IgD-negative memory B cell (primary cell): ENCODE measurements around the gene METTL24. TPM values are rescaled to one million over a fixed set of nuclear protein-coding genes. Genes with fewer than 3 reads are reported as not detected.
"Not testable (repeated sequence)": the region's sequence is repeated elsewhere in the genome, so short reads cannot be mapped to it uniquely, and the experiment has no call there.

Source experiments
- H3K27ac Mint-ChIP-seq, 3 donors: one replicate each; pipeline ENCODE4 v1.8.0; 2020 to 2022; ENCODE audit warnings: mild to moderate bottlenecking in 3 of 3, mixed read lengths in 3 of 3, moderate library complexity in 1 of 3
- H3K27me3 Mint-ChIP-seq: one replicate; pipeline ENCODE4 v1.8.0; 2021; ENCODE audit warnings: mixed read lengths
- H3K36me3 Mint-ChIP-seq: one replicate; pipeline ENCODE4 v1.8.0; 2020; ENCODE audit warnings: mild to moderate bottlenecking, mixed read lengths
- H3K4me1 Mint-ChIP-seq, 3 donors: one replicate each; pipeline ENCODE4 v1.8.0; 2020 to 2022; ENCODE audit warnings: mixed read lengths in 3 of 3, mild to moderate bottlenecking in 1 of 3
- H3K4me3 Mint-ChIP-seq, 4 donors: one replicate each; pipeline ENCODE4 v1.8.0; 2020 to 2022; ENCODE audit warnings: mild to moderate bottlenecking in 4 of 4, mixed read lengths in 4 of 4, moderate library complexity in 3 of 4
- H3K9me3 Mint-ChIP-seq, 3 donors: one replicate each; pipeline ENCODE4 v1.8.0; 2020 to 2021; ENCODE audit warnings: mixed read lengths in 3 of 3, mild to moderate bottlenecking in 1 of 3
- polyA plus RNA-seq: library from polyadenylated mRNA; unstranded; fragments of 300-500 nt; fragmentation: Illumina TruSeq; gene quantifications from one replicate; pipeline ENCODE4 v1.2.3, GENCODE V29; 2021

METTL24 gene
- polyA plus RNA-seq, 1 donor from 2014 or later = not detected

DNA sequence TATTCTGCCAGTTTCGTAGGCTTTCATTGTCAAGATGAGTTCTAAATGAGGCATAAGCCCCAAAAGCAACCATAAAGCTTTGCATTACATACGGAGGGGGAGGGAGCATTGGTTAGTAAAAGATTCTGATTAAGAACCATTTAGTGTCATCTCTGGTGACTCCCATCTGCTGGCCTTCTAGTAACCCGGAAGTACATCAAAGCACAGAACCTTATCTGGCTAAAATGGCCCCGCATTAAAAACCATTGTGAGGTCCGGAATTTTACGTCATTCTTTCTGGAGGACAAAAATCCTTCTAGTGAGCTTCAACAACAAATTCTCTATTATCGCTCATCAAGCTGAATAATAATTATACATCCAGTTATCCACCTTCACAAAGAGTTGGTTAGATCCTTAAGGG is 37.8 kb downstream of the METTL24 start:
- Mint-ChIP-seq H3K36me3 (no peaks in the 10 kb centered on the region), H3K4me3 (no peak overlapping the region), H3K4me1 (no peaks in the 10 kb centered on the region), H3K27ac (no peak overlapping the region), H3K9me3 (no peaks in the 10 kb centered on the region), H3K27me3 (peaks cover 5% of the 10 kb centered on the region)

DNA sequence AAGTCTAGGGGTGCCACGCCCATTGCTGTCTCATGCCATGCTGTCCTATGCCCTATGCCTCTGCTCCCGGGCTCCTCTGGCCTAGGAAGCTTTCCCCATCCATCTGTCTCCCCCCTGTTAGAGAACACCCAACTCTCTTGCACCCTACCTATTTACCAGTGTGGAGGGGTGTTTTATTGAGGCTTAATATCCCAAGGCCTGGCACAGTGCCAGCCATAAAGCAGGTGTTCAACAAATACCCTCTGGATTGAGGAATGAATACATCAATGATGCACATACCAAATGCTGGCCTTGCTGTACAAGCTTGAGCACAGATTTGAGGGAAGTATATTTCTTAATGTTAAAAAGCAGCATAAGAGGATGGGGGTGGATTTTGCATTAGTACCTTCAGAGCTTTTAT is 38.3 kb downstream of the METTL24 start:
- Mint-ChIP-seq H3K36me3 (no peaks in the 10 kb centered on the region), H3K9me3 (no peaks in the 10 kb centered on the region), H3K4me3 (no peak overlapping the region), H3K27ac (no peak overlapping the region), H3K4me1 (no peaks in the 10 kb centered on the region), H3K27me3 (peaks cover 6% of the 10 kb centered on the region)

DNA sequence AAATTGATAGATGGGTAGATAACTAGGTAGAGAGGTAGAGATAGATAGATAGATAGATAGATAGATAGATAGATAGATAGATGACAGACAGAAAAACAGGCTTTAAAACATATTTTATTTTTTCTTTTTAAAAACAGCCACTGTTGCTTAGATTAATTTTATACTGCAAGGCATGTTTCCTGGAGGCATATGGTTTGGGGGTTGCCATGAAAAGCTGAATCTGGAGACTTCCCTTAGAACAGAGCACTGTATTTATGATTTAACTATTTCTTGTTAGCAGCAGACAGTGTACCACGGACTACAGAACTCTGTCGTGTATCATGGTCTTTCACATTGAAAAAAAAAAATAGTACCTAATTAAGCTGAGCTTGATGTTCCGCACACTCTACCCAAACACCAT is 38.8 kb downstream of the METTL24 start:
- no peak overlapping the region for H3K4me3 Mint-ChIP-seq
- H3K4me1 Mint-ChIP-seq = no peaks in the 10 kb centered on the region
- no peaks in the 10 kb centered on the region for H3K9me3 Mint-ChIP-seq
- no peaks in the 10 kb centered on the region for H3K36me3 Mint-ChIP-seq
- H3K27me3 Mint-ChIP-seq = peaks cover 6% of the 10 kb centered on the region
- no peak overlapping the region for H3K27ac Mint-ChIP-seq

DNA sequence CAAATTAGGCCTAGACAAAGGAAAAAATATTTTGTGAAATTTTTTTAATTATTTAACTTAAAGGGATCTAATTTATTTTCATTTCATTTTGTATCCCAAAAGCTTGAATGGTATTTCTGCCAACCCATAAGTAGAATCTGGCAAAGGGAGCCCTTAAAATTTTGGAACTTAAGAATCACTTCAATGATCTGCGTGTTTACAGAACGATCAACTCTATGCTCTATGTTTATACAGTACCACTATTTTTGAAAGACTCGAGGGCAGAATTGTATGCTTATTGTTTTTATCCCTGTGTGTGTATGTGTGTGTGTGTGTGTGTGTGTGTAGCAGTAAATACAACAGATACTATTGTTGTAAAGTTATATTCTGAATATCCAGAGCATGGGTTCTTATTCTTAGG is 39.2 kb downstream of the METTL24 start:
- Mint-ChIP-seq H3K4me1 (no peaks in the 10 kb centered on the region), H3K36me3 (no peaks in the 10 kb centered on the region), H3K4me3 (no peak overlapping the region), H3K27ac (no peak overlapping the region), H3K27me3 (peaks cover 6% of the 10 kb centered on the region), H3K9me3 (no peaks in the 10 kb centered on the region)

- no peaks in the 10 kb centered on the region for H3K4me1 Mint-ChIP-seq
- no peak overlapping the region for H3K27ac Mint-ChIP-seq
- H3K9me3 Mint-ChIP-seq = no peaks in the 10 kb centered on the region
- no peaks in the 10 kb centered on the region for H3K36me3 Mint-ChIP-seq
- H3K4me3 Mint-ChIP-seq = no peak overlapping the region
- H3K27me3 Mint-ChIP-seq = peaks cover 6% of the 10 kb centered on the region
Observed at GRCh38 chr6:110317646-110318045, 40.5 kb downstream of the METTL24 start.

- no peaks in the 10 kb centered on the region for H3K36me3 Mint-ChIP-seq
- peaks cover 10% of the 10 kb centered on the region for H3K27me3 Mint-ChIP-seq
- no peaks in the 10 kb centered on the region for H3K4me1 Mint-ChIP-seq
- peaks cover 0 to 2% (median 0%) of the 10 kb centered on the region in 3 donors for H3K9me3 Mint-ChIP-seq
- no peak overlapping the region for H3K4me3 Mint-ChIP-seq
- H3K27ac Mint-ChIP-seq = no peak overlapping the region
Observed at GRCh38 chr6:110317189-110317588, 41.0 kb downstream of the METTL24 start.

DNA sequence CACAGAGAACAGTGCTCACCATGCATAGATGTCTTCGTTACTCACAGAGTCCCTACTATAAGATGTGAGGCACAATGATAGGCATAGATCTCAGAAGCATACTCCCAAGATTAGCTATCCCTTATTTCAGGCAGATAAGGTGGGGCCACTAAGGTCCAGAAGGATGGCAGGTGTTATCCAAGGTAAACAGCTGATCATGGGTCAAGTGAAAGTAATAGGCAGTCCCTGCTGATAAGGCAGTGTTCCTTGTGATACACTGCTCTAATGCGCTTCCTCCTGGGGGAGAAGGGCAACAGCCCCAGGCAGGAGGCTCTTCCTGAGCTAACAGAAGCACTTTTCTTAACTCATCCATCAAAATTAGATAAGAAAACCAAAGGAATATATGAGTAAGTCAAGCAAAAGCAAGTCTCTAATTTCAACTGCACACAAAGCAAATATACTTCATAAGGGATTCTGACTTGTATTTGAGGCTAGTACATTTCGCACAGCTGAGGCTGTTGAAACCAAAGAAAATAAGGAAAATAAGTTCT is 42.2 kb downstream of the METTL24 start:
- Mint-ChIP-seq H3K4me3 (no peak overlapping the region), H3K27me3 (peaks cover 10% of the 10 kb centered on the region), H3K9me3 (peaks cover 0 to 2% (median 0%) of the 10 kb centered on the region in 3 donors), H3K27ac (no peak overlapping the region), H3K36me3 (no peaks in the 10 kb centered on the region), H3K4me1 (peaks cover 0 to 2% (median 2%) of the 10 kb centered on the region in 3 donors)

- Mint-ChIP-seq H3K4me3 (no peak overlapping the region), H3K36me3 (peaks cover 2% of the 10 kb centered on the region), H3K9me3 (peaks cover 0 to 4% (median 0%) of the 10 kb centered on the region in 3 donors), H3K4me1 (peaks cover 0 to 2% (median 2%) of the 10 kb centered on the region in 3 donors), H3K27ac (no peak overlapping the region), H3K27me3 (peaks cover 8% of the 10 kb centered on the region)
Observed at GRCh38 chr6:110315207-110315868, 42.8 kb downstream of the METTL24 start.

GRCh38 chr6:110310861-110311446 is 47.2 kb downstream of the METTL24 start:
- no peak overlapping the region for H3K27ac Mint-ChIP-seq
- H3K36me3 Mint-ChIP-seq = peaks cover 3% of the 10 kb centered on the region
- H3K27me3 Mint-ChIP-seq = peaks cover 8% of the 10 kb centered on the region
- H3K9me3 Mint-ChIP-seq = peaks cover 0 to 5% (median 0%) of the 10 kb centered on the region in 3 donors
- peaks cover 0 to 7% (median 2%) of the 10 kb centered on the region in 3 donors for H3K4me1 Mint-ChIP-seq
- H3K4me3 Mint-ChIP-seq = no peak overlapping the region

DNA sequence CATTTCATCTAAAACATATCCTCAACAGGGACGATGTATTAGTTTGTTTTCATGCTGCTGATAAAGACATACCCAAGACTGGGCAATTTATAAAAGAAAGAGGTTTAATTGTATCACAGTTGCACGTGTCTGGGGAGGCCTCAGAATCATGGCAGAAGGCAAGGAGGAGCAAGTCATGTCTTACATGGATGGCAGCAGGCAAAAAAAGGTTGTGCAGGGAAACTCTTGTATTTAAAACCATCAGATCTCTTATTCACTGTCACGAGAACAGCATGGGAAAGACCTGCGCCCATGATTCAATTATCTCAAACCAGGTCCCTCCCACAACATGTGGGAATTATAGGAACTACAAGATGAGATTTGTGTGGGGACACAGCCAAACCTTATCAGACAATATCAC is 48.7 kb downstream of the METTL24 start:
- H3K4me1 Mint-ChIP-seq, H3K27ac Mint-ChIP-seq, H3K9me3 Mint-ChIP-seq, H3K36me3 Mint-ChIP-seq, H3K27me3 Mint-ChIP-seq, H3K4me3 Mint-ChIP-seq: not testable (repeated sequence)

GRCh38 chr6:110307368-110307767 is 50.8 kb downstream of the METTL24 start:
- H3K9me3 Mint-ChIP-seq = peaks cover 0 to 4% (median 0%) of the 10 kb centered on the region in 3 donors
- no peak overlapping the region for H3K4me3 Mint-ChIP-seq
- H3K27me3 Mint-ChIP-seq = peaks cover 3% of the 10 kb centered on the region
- peaks cover 3% of the 10 kb centered on the region for H3K36me3 Mint-ChIP-seq
- H3K27ac Mint-ChIP-seq = no peak overlapping the region
- H3K4me1 Mint-ChIP-seq = peaks cover 0 to 7% (median 2%) of the 10 kb centered on the region in 3 donors

DNA sequence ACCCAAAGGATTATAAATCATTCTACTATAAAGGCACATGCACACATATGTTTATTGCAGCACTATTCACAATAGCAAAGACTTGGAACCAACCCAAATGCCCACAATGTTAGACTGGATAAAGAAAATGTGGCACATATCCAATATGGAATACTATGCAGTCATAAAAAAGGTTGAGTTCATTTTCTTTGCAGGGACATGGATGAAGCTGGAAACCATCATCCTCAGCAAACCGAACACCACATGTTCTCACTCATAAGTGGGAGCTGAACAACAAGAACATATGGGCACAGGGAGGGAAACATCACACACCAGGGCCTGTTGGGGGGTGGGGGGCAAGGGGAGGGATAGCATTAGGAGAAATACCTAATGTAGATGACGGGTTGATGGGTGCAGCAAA is 52.3 kb downstream of the METTL24 start:
- H3K36me3 Mint-ChIP-seq, H3K9me3 Mint-ChIP-seq, H3K27me3 Mint-ChIP-seq, H3K27ac Mint-ChIP-seq, H3K4me3 Mint-ChIP-seq, H3K4me1 Mint-ChIP-seq: not testable (repeated sequence)

DNA sequence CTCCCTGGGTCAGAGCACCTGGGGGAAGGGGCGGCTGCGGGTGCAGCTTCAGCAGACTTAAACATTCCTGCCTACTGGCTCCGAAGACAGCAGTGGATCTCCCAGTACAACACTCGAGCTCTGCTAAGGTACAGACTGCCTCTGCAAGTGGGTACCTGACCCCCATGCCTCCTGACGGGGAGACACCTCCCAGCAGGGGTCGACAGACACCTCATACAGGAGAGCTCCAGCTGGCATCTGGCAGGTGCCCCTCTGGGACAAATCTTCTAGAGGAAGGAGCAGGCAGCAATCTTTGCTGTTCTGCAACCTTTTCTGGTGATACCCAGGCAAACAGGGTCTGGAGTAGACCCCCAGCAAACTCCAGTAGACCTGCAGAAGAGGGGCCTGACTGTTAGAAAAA is 54.5 kb downstream of the METTL24 start:
- Mint-ChIP-seq H3K27me3 (peaks cover 10% of the 10 kb centered on the region), H3K27ac (peak overlapping the region in 1 of 3 donors; percentile 24)
- H3K4me3 Mint-ChIP-seq, H3K36me3 Mint-ChIP-seq, H3K9me3 Mint-ChIP-seq, H3K4me1 Mint-ChIP-seq: not testable (repeated sequence)

GRCh38 chr6:110298916-110299315 is 59.2 kb downstream of the METTL24 start:
- no peak overlapping the region for H3K4me3 Mint-ChIP-seq
- no peak overlapping the region for H3K27ac Mint-ChIP-seq
- peaks cover 0 to 3% (median 0%) of the 10 kb centered on the region in 3 donors for H3K9me3 Mint-ChIP-seq
- H3K36me3 Mint-ChIP-seq = no peaks in the 10 kb centered on the region
- peaks cover 26% of the 10 kb centered on the region for H3K27me3 Mint-ChIP-seq
- peaks cover 0 to 6% (median 3%) of the 10 kb centered on the region in 3 donors for H3K4me1 Mint-ChIP-seq

DNA sequence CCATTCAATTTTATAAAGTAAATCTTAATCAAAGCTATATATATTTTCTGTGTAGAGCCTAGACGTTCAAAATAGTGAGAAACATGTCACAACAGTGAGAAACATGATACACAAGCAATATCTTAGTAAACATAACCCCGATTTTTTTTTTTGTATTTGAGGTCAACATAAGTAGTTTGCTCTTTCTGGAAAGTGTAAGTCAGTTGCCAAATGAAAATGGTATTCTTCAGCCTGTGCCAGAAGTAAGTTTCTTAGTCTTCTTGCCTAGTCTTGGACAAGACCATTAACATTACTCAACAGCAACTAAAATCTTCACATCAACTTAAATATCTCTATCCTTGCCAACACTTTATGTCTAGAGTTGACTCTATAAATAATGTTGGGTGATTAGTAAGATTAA is 59.7 kb downstream of the METTL24 start:
- Mint-ChIP-seq H3K27ac (no peak overlapping the region), H3K4me3 (no peak overlapping the region), H3K4me1 (peaks cover 0 to 6% (median 3%) of the 10 kb centered on the region in 3 donors), H3K9me3 (peaks cover 0 to 3% (median 0%) of the 10 kb centered on the region in 3 donors), H3K36me3 (no peaks in the 10 kb centered on the region), H3K27me3 (peaks cover 26% of the 10 kb centered on the region)
